Measurements from ENCODE around the gene OR10V1.

GRCh38 chr11:59671471-59671870 lies 42.2 kb downstream of the OR10V1 start:
- no peak for TF ChIP-seq CTCF (conservative IDR thresholded peaks at IDR 0.05; ENCODE audit: low read depth in 2 of 2)
- no peak for TF ChIP-seq POLR2AphosphoS5 (IDR thresholded peaks at IDR 0.05; ENCODE audit: low read depth)
- TF ChIP-seq REST (IDR thresholded peaks at IDR 0.05; ENCODE audit: unreplicated experiment), result no peak
- TF ChIP-seq CREB1 (CRISPR knock-in tag; IDR thresholded peaks at IDR 0.05; ENCODE audit: low read depth), result no peak
- no peak for TF ChIP-seq ZNF331 (CRISPR knock-in tag; IDR thresholded peaks at IDR 0.05; ENCODE audit: low read depth)
- TF ChIP-seq EZH2phosphoT487 (IDR thresholded peaks at IDR 0.05; ENCODE audit: unreplicated experiment), result no peak
- no peak for TF ChIP-seq JUNB (IDR thresholded peaks at IDR 0.05; ENCODE audit: unreplicated experiment)
- no peak for TF ChIP-seq NANOG (IDR thresholded peaks at IDR 0.05; ENCODE audit: borderline replicate concordance)
- no peak for TF ChIP-seq EZH2 (IDR thresholded peaks at IDR 0.05; ENCODE audit: low read depth, unreplicated experiment)
- TF ChIP-seq ZNF114 (CRISPR knock-in tag; IDR thresholded peaks at IDR 0.05), result no peak
- no peak for TF ChIP-seq ETS1 (IDR thresholded peaks at IDR 0.05)
